ENCODE results near the gene APOC1. TPM values are rescaled to one million over a fixed set of nuclear protein-coding genes. Genes with fewer than 3 reads are reported as not detected.
A peak's percentile ranks its signal among the peaks of the same experiment; 100 is the strongest.

Gene APOC1
- total and polyA plus RNA-seq, 8 donors: 1.1 to 213 (median 6.3) TPM

GRCh38 chr19:44871809-44872208, 42.6 kb upstream of the APOC1 start:
- no peak overlapping the region for H3K4me3 ChIP-seq
- no peak for TF ChIP-seq CTCF (IDR thresholded peaks at IDR 0.05)
- H3K27me3 ChIP-seq: no peaks in the 10 kb centered on the region
- H3K27ac ChIP-seq: no peak overlapping the region
- no peaks in the 10 kb centered on the region for H3K9me3 ChIP-seq
- intact Hi-C loops (cut with DNase I): no loop called here
- WGBS, 2 donors: 91% methylated on average over 14 of the region's 14 CpGs
- DNase-seq (peak in 1 of 6 donors; percentile 49), FAIRE-seq (no peak), ATAC-seq (no peak)
- peaks cover 0 to 29% (median 6%) of the 10 kb centered on the region in 3 donors for H3K36me3 ChIP-seq
- H3K4me1 ChIP-seq: peaks cover 0 to 3% (median 0%) of the 10 kb centered on the region in 3 donors

- Histone ChIP-seq H3K9me3 (no peaks in the 10 kb centered on the region), H3K36me3 (peaks cover 0 to 23% (median 6%) of the 10 kb centered on the region in 3 donors), H3K27ac (no peak overlapping the region), H3K4me3 (no peak overlapping the region), H3K4me1 (peaks cover 0 to 3% (median 0%) of the 10 kb centered on the region in 3 donors), H3K27me3 (no peaks in the 10 kb centered on the region)
- TF ChIP-seq CTCF (IDR thresholded peaks at IDR 0.05): no peak
- no peak for ATAC-seq
- 78 to 86% methylated on average over 4 of the region's 4 CpGs for WGBS, 2 donors
- peak in 1 of 6 donors; percentile 2 for DNase-seq
- FAIRE-seq: peak; percentile 57
- intact Hi-C loops (cut with DNase I): no loop called here
Measured at GRCh38 chr19:44872661-44873060, 41.7 kb upstream of the APOC1 start.

GRCh38 chr19:44874317-44874716, 40.1 kb upstream of the APOC1 start:
- H3K27ac ChIP-seq: no peak overlapping the region
- DNase-seq: peak in 1 of 6 donors; percentile 60
- no peak for ATAC-seq
- peaks cover 0 to 3% (median 0%) of the 10 kb centered on the region in 3 donors for H3K4me1 ChIP-seq
- TF ChIP-seq CTCF (IDR thresholded peaks at IDR 0.05): no peak
- no peaks in the 10 kb centered on the region for H3K9me3 ChIP-seq
- WGBS, 2 donors: 92 to 97% methylated on average over 16 of the region's 16 CpGs
- no peak overlapping the region for H3K4me3 ChIP-seq
- H3K27me3 ChIP-seq: no peaks in the 10 kb centered on the region
- peaks cover 0 to 23% (median 6%) of the 10 kb centered on the region in 3 donors for H3K36me3 ChIP-seq
- FAIRE-seq: no peak
- intact Hi-C loops (cut with DNase I): no loop called here

GRCh38 chr19:44875666-44876451, 38.5 kb upstream of the APOC1 start:
- peaks cover 0 to 23% (median 6%) of the 10 kb centered on the region in 3 donors for H3K36me3 ChIP-seq
- H3K27ac ChIP-seq: peak overlapping the region in 1 of 4 donors; percentile 12
- TF ChIP-seq CTCF (IDR thresholded peaks at IDR 0.05): no peak
- intact Hi-C loops (cut with DNase I): no loop called here
- no peaks in the 10 kb centered on the region for H3K4me1 ChIP-seq
- 50% methylated on average over 22 of the region's 22 CpGs for WGBS, 2 donors
- no peak for FAIRE-seq
- peak in 2 of 6 donors; percentile 48 to 66 for DNase-seq
- no peak overlapping the region for H3K4me3 ChIP-seq
- no peaks in the 10 kb centered on the region for H3K9me3 ChIP-seq
- ATAC-seq: peak; percentile 34 to 85 (median 58)
- no peaks in the 10 kb centered on the region for H3K27me3 ChIP-seq

Data from pancreas (tissue), 10 donors.